CD4-positive, alpha-beta T cell (primary cell): ENCODE results near the gene ANO4. TPM values are rescaled to one million over a fixed set of nuclear protein-coding genes. Genes with fewer than 3 reads are reported as not detected.

Experiments used
- ATAC-seq: fragments of 200-7000 bp; cut with Tn5 transposase; one replicate; pipeline ENCODE4 v1.10.0; 2022; ENCODE audit warnings: mild to moderate bottlenecking; ENCODE audit not compliant: poor library complexity
- CTCF ChIA-PET: fragments of 350-600 bp; sonication (Branson Sonifier 250); formaldehyde crosslinking; loops from one replicate; lab custom pipeline; 2021; ENCODE audit warnings: antibody characterized with exemption, inconsistent platforms; lab: Charles Lee
- POLR2A ChIA-PET: fragments of 350-600 bp; sonication (Branson Sonifier 250); formaldehyde crosslinking; loops from one replicate; lab custom pipeline; 2021; ENCODE audit warnings: antibody characterized with exemption, inconsistent platforms; lab: Charles Lee
- DNase-seq, 14 experiments: peaks; one replicate each; pipeline ENCODE4 v3.0.0-alpha.2; 2013 to 2020; ENCODE audit warnings: mixed read lengths in 2 of 14
- H3K27ac ChIP-seq, 2 donors: one replicate each; pipeline versions ENCODE4 v1.5.1 to v1.7.0; 2013; ENCODE audit warnings: low read length in 2 of 2, low read depth in 1 of 2, mild to moderate bottlenecking in 1 of 2
- H3K27me3 ChIP-seq, 2 experiments: 1 replicate in 1 of 2; 2 replicates in 1 of 2; pipeline versions ENCODE4 v1.6.1 to v1.7.0; 2013; ENCODE audit warnings: low read length in 2 of 2, control low read depth in 1 of 2, mild to moderate bottlenecking in 1 of 2, moderate library complexity in 1 of 2; ENCODE audit not compliant: insufficient read depth in 2 of 2, control insufficient read depth in 1 of 2
- H3K36me3 ChIP-seq: one replicate; pipeline ENCODE4 v1.6.1; 2013; ENCODE audit warnings: low read length, control low read depth; ENCODE audit not compliant: insufficient read depth
- H3K4me1 ChIP-seq: one replicate; pipeline ENCODE4 v1.6.1; 2013; ENCODE audit warnings: low read length, control low read depth; ENCODE audit not compliant: insufficient read depth
- H3K4me3 ChIP-seq: one replicate; pipeline ENCODE4 v1.5.1; 2013; ENCODE audit warnings: mild to moderate bottlenecking, low read length, moderate library complexity
- H3K9me3 ChIP-seq, 2 experiments: 1 replicate in 1 of 2; 2 replicates in 1 of 2; pipeline versions ENCODE4 v1.6.1 to v1.7.0; 2013; ENCODE audit warnings: low read length in 2 of 2, mild to moderate bottlenecking in 2 of 2, control low read depth in 1 of 2, moderate library complexity in 1 of 2; ENCODE audit not compliant: control insufficient read depth in 1 of 2, insufficient read depth in 1 of 2
- H3K27ac Mint-ChIP-seq: one replicate; pipeline ENCODE4 v1.8.0; 2020; ENCODE audit warnings: mixed read lengths
- H3K27me3 Mint-ChIP-seq: one replicate; pipeline ENCODE4 v1.8.0; 2021; ENCODE audit warnings: mixed read lengths
- H3K36me3 Mint-ChIP-seq: one replicate; pipeline ENCODE4 v1.8.0; 2021; ENCODE audit warnings: low read depth, mixed read lengths
- H3K4me1 Mint-ChIP-seq: one replicate; pipeline ENCODE4 v1.8.0; 2021; ENCODE audit warnings: low read depth, mixed read lengths
- H3K4me3 Mint-ChIP-seq: one replicate; pipeline ENCODE4 v1.8.0; 2020; ENCODE audit warnings: mild to moderate bottlenecking, mixed read lengths
- H3K9me3 Mint-ChIP-seq: one replicate; pipeline ENCODE4 v1.8.0; 2020; ENCODE audit warnings: mixed read lengths
- intact Hi-C, 2 experiments: fragments of 100-400 bp; cut with DNase I in 1 of 2; cut with micrococcal nuclease in 1 of 2; formaldehyde crosslinking; loops; one replicate each; pipeline versions ENCODE4 v1.15.1 to v1.9.0; 2023 to 2025; cut with DNase I, micrococcal nuclease
- total RNA-seq, 174 experiments: library from RNA in 2 of 174; stranded (reverse) in 2 of 174; gene quantifications; one replicate each; pipeline ENCODE4 v1.2.3 and lab custom pipeline; 2021 to 2026
- TF ChIP-seq, protein P1 (sequence below): fragments of 200-600 bp; IDR thresholded peaks from one replicate; pipeline ENCODE4 v1.8.0; 2022; ENCODE audit warnings: antibody characterized with exemption, mild to moderate bottlenecking

Gene ANO4
- total RNA-seq, 2 experiments from 2014 or later: not detected

DNA sequence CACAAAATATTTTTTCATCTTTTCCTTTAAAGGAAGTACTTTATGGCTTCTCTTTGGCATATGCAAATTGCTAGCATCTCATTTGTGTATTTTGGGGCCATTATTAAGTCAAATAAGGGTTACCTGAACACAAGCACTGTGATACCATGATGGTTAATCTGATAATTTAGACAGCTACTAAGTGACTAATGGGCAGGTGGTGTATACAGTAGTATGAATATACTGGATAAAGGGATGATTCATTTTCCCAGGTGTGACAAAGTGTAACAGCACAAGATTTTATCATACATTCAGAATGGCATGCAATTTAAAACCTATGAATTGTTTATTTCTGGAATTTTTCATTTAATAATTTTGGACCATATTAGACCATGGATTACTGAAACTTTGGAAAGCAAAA is 27.2 kb upstream of the ANO4 start:
- H3K4me1 Mint-ChIP-seq: no peaks in the 10 kb centered on the region
- CTCF ChIA-PET: no interaction called here
- peaks cover 3% of the 10 kb centered on the region for H3K9me3 Mint-ChIP-seq
- TF ChIP-seq, protein P1, sequence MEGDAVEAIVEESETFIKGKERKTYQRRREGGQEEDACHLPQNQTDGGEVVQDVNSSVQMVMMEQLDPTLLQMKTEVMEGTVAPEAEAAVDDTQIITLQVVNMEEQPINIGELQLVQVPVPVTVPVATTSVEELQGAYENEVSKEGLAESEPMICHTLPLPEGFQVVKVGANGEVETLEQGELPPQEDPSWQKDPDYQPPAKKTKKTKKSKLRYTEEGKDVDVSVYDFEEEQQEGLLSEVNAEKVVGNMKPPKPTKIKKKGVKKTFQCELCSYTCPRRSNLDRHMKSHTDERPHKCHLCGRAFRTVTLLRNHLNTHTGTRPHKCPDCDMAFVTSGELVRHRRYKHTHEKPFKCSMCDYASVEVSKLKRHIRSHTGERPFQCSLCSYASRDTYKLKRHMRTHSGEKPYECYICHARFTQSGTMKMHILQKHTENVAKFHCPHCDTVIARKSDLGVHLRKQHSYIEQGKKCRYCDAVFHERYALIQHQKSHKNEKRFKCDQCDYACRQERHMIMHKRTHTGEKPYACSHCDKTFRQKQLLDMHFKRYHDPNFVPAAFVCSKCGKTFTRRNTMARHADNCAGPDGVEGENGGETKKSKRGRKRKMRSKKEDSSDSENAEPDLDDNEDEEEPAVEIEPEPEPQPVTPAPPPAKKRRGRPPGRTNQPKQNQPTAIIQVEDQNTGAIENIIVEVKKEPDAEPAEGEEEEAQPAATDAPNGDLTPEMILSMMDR: no peak
- H3K27ac Mint-ChIP-seq: no peak overlapping the region
- H3K4me1 ChIP-seq: no peaks in the 10 kb centered on the region
- H3K4me3 Mint-ChIP-seq: no peak overlapping the region
- H3K36me3 Mint-ChIP-seq: no peaks in the 10 kb centered on the region
- H3K4me3 ChIP-seq: no peak overlapping the region
- no peaks in the 10 kb centered on the region for H3K27me3 Mint-ChIP-seq
- ATAC-seq (no peak), DNase-seq (no peak)
- H3K27ac ChIP-seq: no peak overlapping the region
- H3K9me3 ChIP-seq: peaks cover 0 to 4% of the 10 kb centered on the region in 2 experiments
- POLR2A ChIA-PET: no interaction called here
- no peaks in the 10 kb centered on the region for H3K27me3 ChIP-seq
- intact Hi-C loops: no loop called here
- H3K36me3 ChIP-seq: no peaks in the 10 kb centered on the region

DNA sequence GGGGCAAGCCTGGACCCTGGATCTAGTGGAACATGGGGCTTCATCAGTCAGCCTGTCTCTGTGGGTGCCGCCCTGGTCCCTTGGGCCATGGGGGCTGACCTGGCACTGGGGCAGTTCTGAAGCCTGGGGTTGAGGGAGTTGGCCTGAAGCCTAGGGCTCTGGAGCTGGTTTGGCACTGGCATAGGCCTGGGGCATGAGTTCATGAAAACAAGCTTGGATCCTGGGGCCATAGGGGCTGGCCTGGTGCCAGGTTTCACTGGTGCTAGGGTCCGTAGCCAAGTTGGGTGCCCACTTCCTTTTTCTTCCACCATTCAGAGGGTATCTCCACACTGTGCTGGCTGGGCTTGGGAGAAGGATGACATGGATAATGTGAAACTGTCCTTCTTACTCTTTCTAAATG is 26.6 kb upstream of the ANO4 start:
- Histone ChIP-seq H3K27me3 (no peaks in the 10 kb centered on the region), H3K27ac (no peak overlapping the region), H3K36me3 (no peaks in the 10 kb centered on the region), H3K4me1 (no peaks in the 10 kb centered on the region), H3K4me3 (no peak overlapping the region), H3K9me3 (peaks cover 0 to 4% of the 10 kb centered on the region in 2 experiments)
- intact Hi-C loops: no loop called here
- H3K36me3 Mint-ChIP-seq: no peaks in the 10 kb centered on the region
- ATAC-seq: no peak
- no peaks in the 10 kb centered on the region for H3K27me3 Mint-ChIP-seq
- H3K4me1 Mint-ChIP-seq: no peaks in the 10 kb centered on the region
- DNase-seq: no peak
- no peak overlapping the region for H3K27ac Mint-ChIP-seq
- TF ChIP-seq, protein P1: no peak
- H3K4me3 Mint-ChIP-seq: no peak overlapping the region
- H3K9me3 Mint-ChIP-seq: peaks cover 3% of the 10 kb centered on the region
- CTCF ChIA-PET: no interaction called here
- POLR2A ChIA-PET: no interaction called here

DNA sequence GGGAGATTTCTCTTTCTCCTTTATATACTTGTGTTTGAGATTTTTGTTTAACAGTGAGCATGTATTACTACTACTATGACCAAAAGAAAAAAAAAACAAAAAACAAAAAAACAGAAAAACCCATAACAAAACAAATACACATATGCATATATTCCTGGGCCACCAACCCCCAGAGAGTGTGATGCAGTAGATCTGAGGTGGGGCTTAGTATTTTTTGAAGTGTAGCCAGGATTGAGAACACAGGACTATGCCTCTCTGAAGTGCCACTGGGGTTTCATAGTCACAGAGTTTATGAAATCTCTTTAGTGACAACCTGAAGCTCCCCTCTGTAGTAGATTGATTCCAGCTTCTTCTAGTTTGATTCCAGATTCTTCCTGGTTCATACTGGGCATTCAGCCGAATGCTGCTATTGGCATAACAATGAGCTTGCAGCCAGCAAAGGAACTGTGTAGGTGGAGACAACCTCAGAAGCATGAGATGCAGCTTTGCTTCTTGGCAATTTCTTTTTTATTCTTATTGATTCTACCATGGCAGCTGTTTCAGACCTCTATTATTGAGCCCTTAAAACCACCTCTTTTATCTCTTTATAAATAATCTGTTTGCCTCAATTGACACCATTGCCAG is 15.5 kb upstream of the ANO4 start:
- Histone ChIP-seq H3K27ac (no peak overlapping the region), H3K36me3 (no peaks in the 10 kb centered on the region), H3K4me3 (no peak overlapping the region), H3K27me3 (no peaks in the 10 kb centered on the region), H3K9me3 (no peaks in the 10 kb centered on the region), H3K4me1 (no peaks in the 10 kb centered on the region)
- Mint-ChIP-seq H3K36me3 (no peaks in the 10 kb centered on the region), H3K4me3 (no peak overlapping the region), H3K4me1 (no peaks in the 10 kb centered on the region), H3K27me3 (no peaks in the 10 kb centered on the region), H3K9me3 (no peaks in the 10 kb centered on the region), H3K27ac (no peak overlapping the region)
- ChIA-PET CTCF (interaction anchor here (0.6 kb wide), 1 partner anchor 296 kb away, joined by 3 read pairs; no protein-coding TSS in a partner anchor), POLR2A (no interaction called here)
- DNase-seq (no peak), ATAC-seq (no peak)
- intact Hi-C loops: no loop called here
- TF ChIP-seq, protein P1: no peak
